Liver (tissue), 9 donors: ENCODE results near the gene IGF2BP2. TPM values are rescaled to one million over a fixed set of nuclear protein-coding genes. Genes with fewer than 3 reads are reported as not detected.
"Not testable (repeated sequence)": the region's sequence is repeated elsewhere in the genome, so short reads cannot be mapped to it uniquely, and the experiment has no call there.

Experiments used
- DNase-seq: peaks from one replicate; pipeline ENCODE4 v3.0.0-alpha.2; 2017; ENCODE audit warnings: low spot score
- H3K27ac ChIP-seq, 2 donors: one replicate each; pipeline ENCODE4 v1.7.0; 2013; ENCODE audit warnings: inconsistent platforms in 2 of 2, low read length in 2 of 2, control low read depth in 1 of 2, low read depth in 1 of 2, mild to moderate bottlenecking in 1 of 2
- H3K27me3 ChIP-seq, 4 donors: one replicate each; pipeline versions ENCODE4 v1.6.1 to v1.7.0; 2013; ENCODE audit warnings: low read length in 3 of 4, inconsistent platforms in 1 of 4, mild to moderate bottlenecking in 1 of 4, moderate library complexity in 1 of 4; ENCODE audit not compliant: control insufficient read depth in 4 of 4, insufficient read depth in 4 of 4
- H3K36me3 ChIP-seq, 4 donors: one replicate each; pipeline versions ENCODE4 v1.6.1 to v1.7.0; 2013; ENCODE audit warnings: low read length in 3 of 4, mild to moderate bottlenecking in 3 of 4, low read depth in 1 of 4, moderate library complexity in 1 of 4; ENCODE audit not compliant: control insufficient read depth in 4 of 4, insufficient read depth in 3 of 4
- H3K4me1 ChIP-seq, 4 donors: one replicate each; pipeline versions ENCODE4 v1.6.1 to v1.7.0; 2013; ENCODE audit warnings: low read length in 3 of 4, mild to moderate bottlenecking in 3 of 4, moderate library complexity in 1 of 4; ENCODE audit not compliant: control insufficient read depth in 4 of 4, insufficient read depth in 4 of 4
- H3K4me3 ChIP-seq, 3 donors: one replicate each; pipeline versions ENCODE4 v1.6.1 to v1.7.0; 2013; ENCODE audit warnings: low read length in 3 of 3, control low read depth in 1 of 3, low read depth in 1 of 3, mild to moderate bottlenecking in 1 of 3
- H3K9ac ChIP-seq, 2 donors: one replicate each; pipeline ENCODE4 v1.7.0; 2013; ENCODE audit warnings: low read length in 2 of 2, mild to moderate bottlenecking in 2 of 2, moderate library complexity in 2 of 2, control low read depth in 1 of 2, low read depth in 1 of 2
- H3K9me3 ChIP-seq, 4 donors: one replicate each; pipeline versions ENCODE4 v1.6.1 to v1.7.0; 2013; ENCODE audit warnings: low read length in 3 of 4; ENCODE audit not compliant: control insufficient read depth in 4 of 4
- EGR1 ChIP-seq, 2 donors: IDR thresholded peaks; 2 replicates each; pipeline ENCODE4 v1.6.1; 2016 to 2018; ENCODE audit warnings: antibody characterized with exemption in 2 of 2, low read depth in 2 of 2
- FOXA1 ChIP-seq: IDR thresholded peaks from 2 replicates; pipeline ENCODE4 v1.6.1; 2016; ENCODE audit warnings: antibody characterized with exemption
- FOXA2 ChIP-seq: IDR thresholded peaks from 2 replicates; pipeline ENCODE4 v1.6.1; 2016; ENCODE audit warnings: antibody characterized with exemption
- GABPA ChIP-seq, 2 donors: IDR thresholded peaks in 1 of 2; conservative IDR thresholded peaks in 1 of 2; 2 replicates each; pipeline ENCODE4 v1.6.1; 2016; ENCODE audit warnings: antibody characterized with exemption in 2 of 2, mild to moderate bottlenecking in 1 of 2, moderate library complexity in 1 of 2
- HNF4A ChIP-seq, 2 donors: conservative IDR thresholded peaks; 2 replicates each; pipeline ENCODE4 v1.6.1; 2016; ENCODE audit warnings: antibody characterized with exemption in 2 of 2, mild to moderate bottlenecking in 2 of 2
- HNF4G ChIP-seq: IDR thresholded peaks from 2 replicates; pipeline ENCODE4 v1.6.1; 2016; ENCODE audit warnings: antibody characterized with exemption
- JUND ChIP-seq, 2 donors: IDR thresholded peaks; 2 replicates each; pipeline ENCODE4 v1.6.1; 2016; ENCODE audit warnings: antibody characterized with exemption in 2 of 2
- NR2F2 ChIP-seq: IDR thresholded peaks from 2 replicates; pipeline ENCODE4 v1.6.1; 2016; ENCODE audit warnings: antibody characterized with exemption
- RAD21 ChIP-seq, 2 donors: IDR thresholded peaks; 2 replicates each; pipeline ENCODE4 v1.6.1; 2016; ENCODE audit warnings: antibody characterized with exemption in 2 of 2, mild to moderate bottlenecking in 2 of 2
- RXRA ChIP-seq, 2 donors: IDR thresholded peaks; 2 replicates each; pipeline ENCODE4 v1.6.1; 2017 to 2018; ENCODE audit warnings: antibody characterized with exemption in 2 of 2, mild to moderate bottlenecking in 1 of 2
- SP1 ChIP-seq: IDR thresholded peaks from 2 replicates; pipeline ENCODE4 v1.6.1; 2018; ENCODE audit warnings: antibody characterized with exemption, mild to moderate bottlenecking
- TAF1 ChIP-seq: conservative IDR thresholded peaks from 2 replicates; pipeline ENCODE4 v1.6.1; 2016; ENCODE audit warnings: antibody characterized with exemption, mild to moderate bottlenecking
- YY1 ChIP-seq: IDR thresholded peaks from 2 replicates; pipeline ENCODE4 v1.6.1; 2016; ENCODE audit warnings: antibody characterized with exemption, mild to moderate bottlenecking
- WGBS: extraction: QIAGEN DNeasy Blood & Tissue Kit; methylation state at CpG from one replicate; pipeline ENCODE4 v1.1.7; 2013; 5-methylcytosine and 5-hydroxymethylcytosine counted together
- polyA plus RNA-seq, 2 donors: library from polyadenylated mRNA; stranded (reverse) in 1 of 2; unstranded in 1 of 2; fragments of 200-250 nt in 1 of 2; fragments of >200 nt in 1 of 2; fragmentation: Nextera tagmentation in 1 of 2; extraction: Ambion mirVana in 1 of 2; gene quantifications; one replicate each; pipeline versions ENCODE4 v1.2.1 to v1.2.3, GENCODE V29; 2013 to 2015
- total RNA-seq, 2 donors: library from RNA; depleted of rRNA; stranded (reverse); fragments of >200 nt; gene quantifications; one replicate each; pipeline ENCODE4 v1.2.3, GENCODE V29; 2014
- TF ChIP-seq, protein P1 (sequence below): IDR thresholded peaks from 2 replicates; pipeline ENCODE4 v1.6.1; 2016; ENCODE audit warnings: antibody characterized with exemption
- TF ChIP-seq, protein P2 (sequence below): IDR thresholded peaks from 2 replicates; pipeline ENCODE4 v1.6.1; 2016; ENCODE audit warnings: antibody characterized with exemption, mild to moderate bottlenecking
- TF ChIP-seq, protein P3 (sequence below): IDR thresholded peaks from 2 replicates; pipeline ENCODE4 v1.6.1; 2016; ENCODE audit warnings: antibody characterized with exemption
- donor health status: healthy.
- donor health status: healthy.
- donor health status: healthy.
- donor health status: healthy.
- donor health status: healthy.

IGF2BP2 gene
- total and polyA plus RNA-seq, 4 donors: 0.67 to 35.0 (median 1.7) TPM

DNA sequence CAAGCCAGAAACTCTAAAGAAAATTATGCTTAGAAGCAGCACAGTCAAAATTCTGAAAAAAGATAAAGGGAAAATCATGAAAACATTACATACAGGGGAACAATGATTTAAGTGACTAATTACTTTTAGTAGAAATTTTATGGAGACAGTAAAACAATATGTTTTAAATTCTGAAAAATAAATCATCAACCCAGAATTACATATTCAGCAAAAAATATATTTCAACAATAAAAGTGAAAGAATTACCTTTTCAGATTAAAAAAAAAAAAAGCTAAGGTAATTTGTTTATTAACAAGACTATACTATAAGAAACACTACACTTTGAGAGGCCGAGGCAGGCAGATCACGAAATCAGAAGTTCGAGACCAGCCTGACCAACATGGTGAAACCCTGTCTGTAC lies 32.4 kb upstream of the IGF2BP2 start (continued):
- TF ChIP-seq FOXA2 (no peak), YY1 (no peak), RAD21 (IDR thresholded peaks at IDR 0.05) (no peak), JUND (IDR thresholded peaks at IDR 0.05) (no peak), GABPA (IDR thresholded peaks at IDR 0.05 in 1 of 2, conservative IDR thresholded peaks at IDR 0.05 in 1 of 2) (no peak)

DNA sequence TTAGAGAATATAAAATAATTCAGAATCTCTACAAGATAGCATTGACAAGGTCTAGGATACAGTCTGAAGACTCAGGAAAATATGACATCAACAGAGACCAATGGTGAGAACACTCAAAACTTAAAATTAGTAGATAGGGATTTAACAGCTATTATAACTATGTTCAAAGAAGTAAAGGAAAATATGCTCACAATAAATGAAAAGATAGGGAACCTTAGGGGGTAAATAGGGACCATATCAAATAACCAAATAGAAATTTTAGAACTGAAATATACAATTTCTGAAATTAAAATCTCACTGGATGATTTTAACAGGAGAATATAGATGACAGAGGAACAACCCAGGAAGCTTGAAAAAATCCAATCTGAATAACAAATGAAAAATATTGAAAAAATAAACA lies 31.8 kb upstream of the IGF2BP2 start:
- DNase-seq: no peak
- TF ChIP-seq JUND (IDR thresholded peaks at IDR 0.05) (no peak), RXRA (IDR thresholded peaks at IDR 0.05) (no peak), TAF1 (no peak), FOXA1 (no peak), FOXA2 (no peak), RAD21 (IDR thresholded peaks at IDR 0.05) (no peak), EGR1 (IDR thresholded peaks at IDR 0.05; ENCODE audit: low read depth in 2 of 2) (no peak), SP1 (no peak), HNF4A (conservative IDR thresholded peaks at IDR 0.05) (no peak)
- Histone ChIP-seq H3K36me3 (no peaks in the 10 kb centered on the region), H3K9ac (no peak overlapping the region), H3K27ac (no peak overlapping the region), H3K4me3 (no peak overlapping the region), H3K27me3 (no peaks in the 10 kb centered on the region), H3K4me1 (no peaks in the 10 kb centered on the region), H3K9me3 (peaks cover 0 to 9% (median 2%) of the 10 kb centered on the region in 4 donors)

DNA sequence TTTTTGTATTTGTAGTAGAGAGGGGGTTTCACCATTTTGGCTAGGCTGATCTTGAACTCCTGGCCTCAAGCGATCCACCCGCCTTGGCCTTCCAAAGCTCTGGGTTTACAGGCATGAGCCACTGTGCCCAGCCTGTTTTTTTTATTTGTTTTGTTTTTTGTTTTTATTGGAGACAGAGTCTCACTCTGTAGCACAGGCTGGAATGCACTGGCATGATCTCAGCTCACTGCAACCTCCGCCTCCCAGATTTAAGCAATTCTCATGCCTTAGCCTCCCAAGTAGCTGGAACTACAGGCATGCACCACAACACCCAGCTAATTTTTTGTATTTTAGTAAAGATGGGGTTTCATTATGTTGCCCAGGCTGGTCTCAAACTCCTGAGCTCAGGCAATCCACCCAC lies 28.9 kb upstream of the IGF2BP2 start:
- H3K4me1 ChIP-seq, H3K27me3 ChIP-seq, H3K27ac ChIP-seq, H3K4me3 ChIP-seq, H3K36me3 ChIP-seq, DNase-seq, H3K9ac ChIP-seq, H3K9me3 ChIP-seq: not testable (repeated sequence)
- WGBS: 92% methylated on average over 3 of the region's 3 CpGs

DNA sequence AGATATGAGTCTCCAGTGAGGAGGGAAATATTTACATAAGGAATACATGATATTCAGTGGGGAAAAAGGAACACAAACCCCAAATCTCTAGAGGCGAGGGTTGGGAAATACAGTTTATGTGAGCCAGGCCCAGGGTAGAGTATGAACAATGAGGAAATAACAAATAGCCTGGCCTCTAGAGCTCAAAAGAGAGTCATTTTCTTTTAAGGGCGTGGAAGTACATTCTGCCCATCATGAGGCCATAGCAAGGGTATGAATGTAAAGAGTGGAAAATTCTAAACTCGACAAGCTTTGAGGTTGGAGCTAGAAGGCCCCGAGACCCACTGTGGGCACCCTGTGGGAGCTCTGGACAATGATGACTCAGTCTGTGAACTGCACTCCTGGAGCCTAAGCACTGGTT lies 27.8 kb upstream of the IGF2BP2 start:
- no peaks in the 10 kb centered on the region for H3K27me3 ChIP-seq
- no peaks in the 10 kb centered on the region for H3K36me3 ChIP-seq
- H3K4me3 ChIP-seq: no peak overlapping the region
- H3K4me1 ChIP-seq: no peaks in the 10 kb centered on the region
- no peak overlapping the region for H3K9ac ChIP-seq
- H3K27ac ChIP-seq: no peak overlapping the region
- TF ChIP-seq, protein P1, sequence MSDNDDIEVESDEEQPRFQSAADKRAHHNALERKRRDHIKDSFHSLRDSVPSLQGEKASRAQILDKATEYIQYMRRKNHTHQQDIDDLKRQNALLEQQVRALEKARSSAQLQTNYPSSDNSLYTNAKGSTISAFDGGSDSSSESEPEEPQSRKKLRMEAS: no peak
- TF ChIP-seq YY1 (no peak), HNF4G (no peak), RAD21 (IDR thresholded peaks at IDR 0.05) (no peak), NR2F2 (no peak), FOXA2 (no peak), JUND (IDR thresholded peaks at IDR 0.05) (no peak)
- TF ChIP-seq, protein P2, sequence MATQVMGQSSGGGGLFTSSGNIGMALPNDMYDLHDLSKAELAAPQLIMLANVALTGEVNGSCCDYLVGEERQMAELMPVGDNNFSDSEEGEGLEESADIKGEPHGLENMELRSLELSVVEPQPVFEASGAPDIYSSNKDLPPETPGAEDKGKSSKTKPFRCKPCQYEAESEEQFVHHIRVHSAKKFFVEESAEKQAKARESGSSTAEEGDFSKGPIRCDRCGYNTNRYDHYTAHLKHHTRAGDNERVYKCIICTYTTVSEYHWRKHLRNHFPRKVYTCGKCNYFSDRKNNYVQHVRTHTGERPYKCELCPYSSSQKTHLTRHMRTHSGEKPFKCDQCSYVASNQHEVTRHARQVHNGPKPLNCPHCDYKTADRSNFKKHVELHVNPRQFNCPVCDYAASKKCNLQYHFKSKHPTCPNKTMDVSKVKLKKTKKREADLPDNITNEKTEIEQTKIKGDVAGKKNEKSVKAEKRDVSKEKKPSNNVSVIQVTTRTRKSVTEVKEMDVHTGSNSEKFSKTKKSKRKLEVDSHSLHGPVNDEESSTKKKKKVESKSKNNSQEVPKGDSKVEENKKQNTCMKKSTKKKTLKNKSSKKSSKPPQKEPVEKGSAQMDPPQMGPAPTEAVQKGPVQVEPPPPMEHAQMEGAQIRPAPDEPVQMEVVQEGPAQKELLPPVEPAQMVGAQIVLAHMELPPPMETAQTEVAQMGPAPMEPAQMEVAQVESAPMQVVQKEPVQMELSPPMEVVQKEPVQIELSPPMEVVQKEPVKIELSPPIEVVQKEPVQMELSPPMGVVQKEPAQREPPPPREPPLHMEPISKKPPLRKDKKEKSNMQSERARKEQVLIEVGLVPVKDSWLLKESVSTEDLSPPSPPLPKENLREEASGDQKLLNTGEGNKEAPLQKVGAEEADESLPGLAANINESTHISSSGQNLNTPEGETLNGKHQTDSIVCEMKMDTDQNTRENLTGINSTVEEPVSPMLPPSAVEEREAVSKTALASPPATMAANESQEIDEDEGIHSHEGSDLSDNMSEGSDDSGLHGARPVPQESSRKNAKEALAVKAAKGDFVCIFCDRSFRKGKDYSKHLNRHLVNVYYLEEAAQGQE: no peak
- TF ChIP-seq, protein P3, sequence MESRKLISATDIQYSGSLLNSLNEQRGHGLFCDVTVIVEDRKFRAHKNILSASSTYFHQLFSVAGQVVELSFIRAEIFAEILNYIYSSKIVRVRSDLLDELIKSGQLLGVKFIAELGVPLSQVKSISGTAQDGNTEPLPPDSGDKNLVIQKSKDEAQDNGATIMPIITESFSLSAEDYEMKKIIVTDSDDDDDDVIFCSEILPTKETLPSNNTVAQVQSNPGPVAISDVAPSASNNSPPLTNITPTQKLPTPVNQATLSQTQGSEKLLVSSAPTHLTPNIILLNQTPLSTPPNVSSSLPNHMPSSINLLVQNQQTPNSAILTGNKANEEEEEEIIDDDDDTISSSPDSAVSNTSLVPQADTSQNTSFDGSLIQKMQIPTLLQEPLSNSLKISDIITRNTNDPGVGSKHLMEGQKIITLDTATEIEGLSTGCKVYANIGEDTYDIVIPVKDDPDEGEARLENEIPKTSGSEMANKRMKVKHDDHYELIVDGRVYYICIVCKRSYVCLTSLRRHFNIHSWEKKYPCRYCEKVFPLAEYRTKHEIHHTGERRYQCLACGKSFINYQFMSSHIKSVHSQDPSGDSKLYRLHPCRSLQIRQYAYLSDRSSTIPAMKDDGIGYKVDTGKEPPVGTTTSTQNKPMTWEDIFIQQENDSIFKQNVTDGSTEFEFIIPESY: no peak
- peaks cover 0 to 9% (median 2%) of the 10 kb centered on the region in 4 donors for H3K9me3 ChIP-seq
- DNase-seq: no peak
- WGBS: 95% methylated on average over 4 of the region's 4 CpGs
